Amniotic epithelial cell (primary cell): ENCODE data around the gene RHBDD3.

Experiments used
- DNase-seq: peaks from one replicate; pipeline ENCODE4 v3.0.0-alpha.2; 2010; ENCODE audit warnings: low read depth

Gene RHBDD3

GRCh38 chr22:29269230-29269604 is 1.4 kb upstream of the RHBDD3 start:
- DNase-seq: no peak

GRCh38 chr22:29268511-29269229 is 889 bp upstream of the RHBDD3 start:
- peak; percentile 60 for DNase-seq

GRCh38 chr22:29267462-29267857 is 321 bp downstream of the RHBDD3 start:
- no peak for DNase-seq

GRCh38 chr22:29266564-29267461 is 968 bp downstream of the RHBDD3 start:
- DNase-seq: no peak

GRCh38 chr22:29265929-29266328 is 1.9 kb downstream of the RHBDD3 start:
- DNase-seq: no peak

- DNase-seq: no peak
Observed at GRCh38 chr22:29265305-29265704, 2.5 kb downstream of the RHBDD3 start.

GRCh38 chr22:29263791-29264276 is 3.9 kb downstream of the RHBDD3 start:
- DNase-seq: no peak

GRCh38 chr22:29260601-29261315 is 7.0 kb downstream of the RHBDD3 start:
- DNase-seq: no peak

DNA sequence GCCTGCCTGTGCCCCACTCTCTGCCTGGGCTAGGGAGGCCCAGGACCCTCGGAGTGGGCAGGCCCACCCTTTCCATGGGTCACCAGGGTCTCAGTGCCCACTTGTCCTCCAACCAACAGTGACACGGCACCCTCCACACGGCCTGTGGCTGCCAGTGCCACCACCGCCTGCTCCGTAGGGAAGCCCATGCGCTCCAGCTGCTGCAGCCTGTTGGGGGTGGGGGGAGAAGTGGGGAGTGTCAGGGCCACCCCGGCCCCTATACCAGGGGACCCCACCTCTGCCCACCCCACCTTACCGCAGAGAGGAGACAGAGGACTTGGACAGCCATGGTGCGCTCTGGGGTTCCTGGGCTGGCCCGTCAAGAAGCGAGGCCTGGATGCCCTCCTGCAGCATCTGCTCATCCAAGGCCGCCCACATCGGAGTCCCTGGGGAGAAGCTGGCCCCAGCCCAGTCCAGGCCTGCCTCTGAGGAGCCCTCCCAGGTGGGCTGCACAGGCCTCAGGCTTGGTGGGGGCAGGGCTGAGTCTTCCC is 7.7 kb downstream of the RHBDD3 start:
- DNase-seq: no peak

DNA sequence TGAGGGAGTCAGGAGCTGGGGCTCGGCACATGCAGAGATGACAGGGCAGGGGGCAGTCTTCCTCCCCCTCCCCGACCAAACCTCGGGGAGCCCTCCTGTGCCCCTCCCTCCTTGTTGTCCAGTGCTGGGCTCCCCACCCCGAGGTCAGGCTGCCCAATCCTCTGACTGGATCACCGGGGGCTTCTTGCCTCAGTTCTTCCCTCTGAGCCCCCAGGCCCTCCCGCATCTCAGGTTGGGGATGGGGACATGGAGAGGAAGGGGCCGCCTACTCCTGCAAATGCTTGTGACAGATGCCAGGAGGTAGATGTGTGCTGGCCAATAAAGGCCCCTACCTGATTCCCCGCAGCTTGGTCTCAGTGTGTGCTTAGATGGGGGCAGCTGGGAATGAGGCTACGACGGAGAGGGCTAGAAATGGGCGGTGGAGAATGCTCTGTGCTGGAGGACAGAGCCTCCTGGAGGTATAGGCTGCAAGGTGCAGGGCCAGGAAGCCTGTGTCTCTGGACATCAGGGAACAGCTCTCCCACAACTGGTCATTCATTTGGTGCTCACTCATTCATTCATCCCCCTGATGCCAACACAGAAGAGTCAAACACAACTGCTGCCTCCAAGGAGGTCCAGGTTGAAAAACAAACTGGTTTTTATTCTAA is 8.4 kb downstream of the RHBDD3 start:
- DNase-seq: no peak

GRCh38 chr22:29258407-29259252 is 9.2 kb downstream of the RHBDD3 start:
- no peak for DNase-seq

GRCh38 chr22:29257751-29258181 is 10.0 kb downstream of the RHBDD3 start:
- no peak for DNase-seq

GRCh38 chr22:29256606-29257325 is 11.0 kb downstream of the RHBDD3 start:
- no peak for DNase-seq

- DNase-seq: no peak
Observed at GRCh38 chr22:29255064-29255621, 12.6 kb downstream of the RHBDD3 start.

DNA sequence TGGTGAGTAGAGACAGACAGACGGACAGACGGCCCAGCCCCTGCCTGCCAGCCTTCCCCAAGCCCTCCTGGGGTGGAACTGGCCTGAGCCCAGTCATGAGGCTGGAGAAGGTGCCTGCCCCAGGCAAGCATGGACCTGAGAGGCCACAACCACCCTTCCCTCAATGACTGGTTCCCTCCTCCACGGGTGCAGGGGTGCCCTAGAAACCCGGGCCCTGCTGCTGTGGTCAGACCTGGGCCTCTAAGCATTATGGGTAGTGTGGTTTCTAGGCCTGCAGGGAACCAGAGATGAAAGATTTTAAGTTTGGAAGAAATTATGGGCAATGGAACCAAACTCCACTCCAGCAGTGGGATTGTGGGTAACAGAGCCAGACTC is 13.5 kb downstream of the RHBDD3 start:
- no peak for DNase-seq

DNA sequence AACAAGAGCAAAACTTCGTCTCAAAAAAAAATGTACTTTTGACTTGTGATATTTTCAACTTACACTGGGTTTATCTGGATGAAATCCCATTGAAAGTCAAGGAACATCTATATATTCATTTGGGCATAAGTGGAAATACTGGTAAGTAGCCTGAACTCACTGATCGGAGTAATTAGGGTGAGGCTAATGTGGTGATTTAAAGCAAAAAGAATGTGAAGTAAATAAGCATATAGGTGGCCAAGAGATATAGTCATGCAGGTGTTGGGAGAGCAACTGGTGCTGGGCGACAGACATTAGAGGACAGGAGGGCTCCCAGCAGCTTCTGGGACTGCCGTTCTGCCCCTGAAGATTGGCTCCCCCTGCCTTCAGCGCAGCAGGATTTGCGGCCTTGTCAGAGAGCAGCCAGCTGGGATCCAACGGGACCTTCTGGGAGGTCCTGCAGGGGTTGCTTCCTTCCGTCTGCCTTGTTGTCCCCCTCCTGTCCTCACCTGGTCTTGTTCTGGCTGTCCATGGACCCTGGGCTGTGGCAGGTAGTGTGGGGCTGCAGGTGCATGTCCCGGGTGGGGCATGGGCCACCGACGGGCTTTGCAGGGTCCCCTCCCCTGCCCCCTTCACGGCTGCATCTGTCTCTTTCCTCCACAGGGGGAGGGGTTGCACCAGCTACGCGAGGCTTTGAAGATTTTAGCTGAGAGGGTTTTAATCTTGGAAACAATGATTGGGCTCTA is 14.1 kb downstream of the RHBDD3 start:
- DNase-seq: no peak

GRCh38 chr22:29251981-29252911 is 15.5 kb downstream of the RHBDD3 start:
- DNase-seq: no peak

- no peak for DNase-seq
Observed at GRCh38 chr22:29251265-29251664, 16.5 kb downstream of the RHBDD3 start.
